A549 (cell line): ENCODE data around the gene DHX32.

ENCODE experiments used
- POLR2A ChIP-seq: IDR thresholded peaks from 2 replicates; pipeline ENCODE4 v1.6.1; 2012; ENCODE audit warnings: mild to moderate bottlenecking, low read length
- RFX5 ChIP-seq: fragments of 450-650 bp; IDR thresholded peaks from 2 replicates; pipeline ENCODE4 v1.7.1; 2014; ENCODE audit warnings: antibody characterized with exemption, mild to moderate bottlenecking, moderate library complexity
- TF ChIP-seq, protein P1 (sequence below): fragments of >200 bp; sonication (Bioruptor Twin); formaldehyde crosslinking; IDR thresholded peaks from 3 replicates; pipeline ENCODE4 v1.5.1; 2016
- TF ChIP-seq, protein P2 (sequence below): fragments of 200-600 bp; sonication (generic); IDR thresholded peaks from 2 replicates; pipeline ENCODE4 v1.6.1; 2016; ENCODE audit warnings: antibody characterized with exemption, mild to moderate bottlenecking, moderate library complexity

DNA sequence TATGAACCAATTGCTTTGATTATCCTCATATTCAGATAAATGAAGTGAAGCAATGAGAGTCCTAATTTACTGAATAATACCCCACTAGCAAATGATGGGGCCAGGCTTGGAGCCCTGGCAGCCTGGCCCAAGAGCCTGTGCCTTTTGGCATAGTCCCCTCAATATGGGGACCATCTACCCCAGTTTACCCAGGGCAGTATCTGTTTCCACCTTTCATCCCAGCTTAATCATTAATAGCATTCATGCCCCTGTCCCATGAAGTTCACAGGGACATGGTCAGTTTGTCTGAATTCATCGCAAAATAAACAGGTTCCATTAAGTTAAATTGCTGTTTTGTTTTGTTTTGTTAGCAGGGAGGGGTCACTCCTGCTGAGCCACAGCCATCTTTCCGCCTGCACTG is 32.2 kb downstream of the DHX32 start:
- TF ChIP-seq, protein P1, sequence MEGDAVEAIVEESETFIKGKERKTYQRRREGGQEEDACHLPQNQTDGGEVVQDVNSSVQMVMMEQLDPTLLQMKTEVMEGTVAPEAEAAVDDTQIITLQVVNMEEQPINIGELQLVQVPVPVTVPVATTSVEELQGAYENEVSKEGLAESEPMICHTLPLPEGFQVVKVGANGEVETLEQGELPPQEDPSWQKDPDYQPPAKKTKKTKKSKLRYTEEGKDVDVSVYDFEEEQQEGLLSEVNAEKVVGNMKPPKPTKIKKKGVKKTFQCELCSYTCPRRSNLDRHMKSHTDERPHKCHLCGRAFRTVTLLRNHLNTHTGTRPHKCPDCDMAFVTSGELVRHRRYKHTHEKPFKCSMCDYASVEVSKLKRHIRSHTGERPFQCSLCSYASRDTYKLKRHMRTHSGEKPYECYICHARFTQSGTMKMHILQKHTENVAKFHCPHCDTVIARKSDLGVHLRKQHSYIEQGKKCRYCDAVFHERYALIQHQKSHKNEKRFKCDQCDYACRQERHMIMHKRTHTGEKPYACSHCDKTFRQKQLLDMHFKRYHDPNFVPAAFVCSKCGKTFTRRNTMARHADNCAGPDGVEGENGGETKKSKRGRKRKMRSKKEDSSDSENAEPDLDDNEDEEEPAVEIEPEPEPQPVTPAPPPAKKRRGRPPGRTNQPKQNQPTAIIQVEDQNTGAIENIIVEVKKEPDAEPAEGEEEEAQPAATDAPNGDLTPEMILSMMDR = no peak
- no peak for TF ChIP-seq RFX5
- TF ChIP-seq, protein P2, sequence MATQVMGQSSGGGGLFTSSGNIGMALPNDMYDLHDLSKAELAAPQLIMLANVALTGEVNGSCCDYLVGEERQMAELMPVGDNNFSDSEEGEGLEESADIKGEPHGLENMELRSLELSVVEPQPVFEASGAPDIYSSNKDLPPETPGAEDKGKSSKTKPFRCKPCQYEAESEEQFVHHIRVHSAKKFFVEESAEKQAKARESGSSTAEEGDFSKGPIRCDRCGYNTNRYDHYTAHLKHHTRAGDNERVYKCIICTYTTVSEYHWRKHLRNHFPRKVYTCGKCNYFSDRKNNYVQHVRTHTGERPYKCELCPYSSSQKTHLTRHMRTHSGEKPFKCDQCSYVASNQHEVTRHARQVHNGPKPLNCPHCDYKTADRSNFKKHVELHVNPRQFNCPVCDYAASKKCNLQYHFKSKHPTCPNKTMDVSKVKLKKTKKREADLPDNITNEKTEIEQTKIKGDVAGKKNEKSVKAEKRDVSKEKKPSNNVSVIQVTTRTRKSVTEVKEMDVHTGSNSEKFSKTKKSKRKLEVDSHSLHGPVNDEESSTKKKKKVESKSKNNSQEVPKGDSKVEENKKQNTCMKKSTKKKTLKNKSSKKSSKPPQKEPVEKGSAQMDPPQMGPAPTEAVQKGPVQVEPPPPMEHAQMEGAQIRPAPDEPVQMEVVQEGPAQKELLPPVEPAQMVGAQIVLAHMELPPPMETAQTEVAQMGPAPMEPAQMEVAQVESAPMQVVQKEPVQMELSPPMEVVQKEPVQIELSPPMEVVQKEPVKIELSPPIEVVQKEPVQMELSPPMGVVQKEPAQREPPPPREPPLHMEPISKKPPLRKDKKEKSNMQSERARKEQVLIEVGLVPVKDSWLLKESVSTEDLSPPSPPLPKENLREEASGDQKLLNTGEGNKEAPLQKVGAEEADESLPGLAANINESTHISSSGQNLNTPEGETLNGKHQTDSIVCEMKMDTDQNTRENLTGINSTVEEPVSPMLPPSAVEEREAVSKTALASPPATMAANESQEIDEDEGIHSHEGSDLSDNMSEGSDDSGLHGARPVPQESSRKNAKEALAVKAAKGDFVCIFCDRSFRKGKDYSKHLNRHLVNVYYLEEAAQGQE = no peak
- TF ChIP-seq POLR2A = no peak
